IMR-90 (cell line): ENCODE measurements around the gene PLN.

Source experiments
- BHLHE40 ChIP-seq: fragments of 150-350 bp; IDR thresholded peaks from 2 replicates; pipeline ENCODE4 v1.6.1; 2016; ENCODE audit warnings: mild to moderate bottlenecking, low read depth, low read length
- CEBPB ChIP-seq: IDR thresholded peaks from 2 replicates; pipeline ENCODE4 v1.6.1; 2012; ENCODE audit warnings: low read depth, low read length, improper control_type of control experiment
- FOS ChIP-seq: fragments of 150-350 bp; IDR thresholded peaks from 2 replicates; pipeline ENCODE4 v1.6.1; 2016; ENCODE audit warnings: low read depth, low read length
- POLR2A ChIP-seq: IDR thresholded peaks from 2 replicates; pipeline ENCODE4 v1.6.1; 2012; ENCODE audit warnings: mild to moderate bottlenecking, low read depth, low read length
- RAD21 ChIP-seq: IDR thresholded peaks from 2 replicates; pipeline ENCODE4 v1.6.1; 2012; ENCODE audit warnings: low read length, improper control_type of control experiment
- RFX5 ChIP-seq: IDR thresholded peaks from 2 replicates; pipeline ENCODE4 v1.8.0; 2012; ENCODE audit warnings: low read depth, mild to moderate bottlenecking, low read length, moderate library complexity
- TF ChIP-seq, protein P1 (sequence below): conservative IDR thresholded peaks from 2 replicates; pipeline ENCODE4 v1.5.1; 2012; ENCODE audit warnings: mild to moderate bottlenecking, low read depth, low read length, improper control_type of control experiment

DNA sequence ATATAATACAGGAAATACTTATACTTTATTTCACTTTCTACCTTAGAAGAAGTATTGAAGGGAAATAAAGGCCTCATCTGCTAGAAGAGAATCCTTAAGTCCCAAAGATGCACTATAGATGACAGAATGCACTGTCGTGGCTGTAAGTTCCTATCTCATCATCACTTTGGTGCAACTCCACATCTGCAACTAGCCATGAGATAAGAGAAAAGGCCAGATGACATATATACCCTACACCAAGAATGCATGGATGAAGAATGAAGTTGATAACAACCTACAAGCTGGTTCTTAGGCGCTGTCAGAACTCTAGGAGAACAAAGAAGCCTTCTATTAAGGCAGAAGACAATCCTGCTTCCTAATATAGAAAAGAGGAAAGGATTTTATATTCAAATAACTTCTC, 11.6 kb upstream of the PLN start:
- TF ChIP-seq, protein P1, sequence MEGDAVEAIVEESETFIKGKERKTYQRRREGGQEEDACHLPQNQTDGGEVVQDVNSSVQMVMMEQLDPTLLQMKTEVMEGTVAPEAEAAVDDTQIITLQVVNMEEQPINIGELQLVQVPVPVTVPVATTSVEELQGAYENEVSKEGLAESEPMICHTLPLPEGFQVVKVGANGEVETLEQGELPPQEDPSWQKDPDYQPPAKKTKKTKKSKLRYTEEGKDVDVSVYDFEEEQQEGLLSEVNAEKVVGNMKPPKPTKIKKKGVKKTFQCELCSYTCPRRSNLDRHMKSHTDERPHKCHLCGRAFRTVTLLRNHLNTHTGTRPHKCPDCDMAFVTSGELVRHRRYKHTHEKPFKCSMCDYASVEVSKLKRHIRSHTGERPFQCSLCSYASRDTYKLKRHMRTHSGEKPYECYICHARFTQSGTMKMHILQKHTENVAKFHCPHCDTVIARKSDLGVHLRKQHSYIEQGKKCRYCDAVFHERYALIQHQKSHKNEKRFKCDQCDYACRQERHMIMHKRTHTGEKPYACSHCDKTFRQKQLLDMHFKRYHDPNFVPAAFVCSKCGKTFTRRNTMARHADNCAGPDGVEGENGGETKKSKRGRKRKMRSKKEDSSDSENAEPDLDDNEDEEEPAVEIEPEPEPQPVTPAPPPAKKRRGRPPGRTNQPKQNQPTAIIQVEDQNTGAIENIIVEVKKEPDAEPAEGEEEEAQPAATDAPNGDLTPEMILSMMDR: no peak
- TF ChIP-seq POLR2A (no peak), FOS (no peak), CEBPB (no peak), BHLHE40 (no peak), RFX5 (no peak), RAD21 (no peak)
